Right ventricle myocardium superior (tissue), 1 donor: ENCODE results near the gene ZNF608. TPM values are rescaled to one million over a fixed set of nuclear protein-coding genes. Genes with fewer than 3 reads are reported as not detected.

Source experiments
- ATAC-seq: fragments of 200-7000 bp; cut with Tn5 transposase; one replicate; pipeline ENCODE4 v1.9.1; 2020; ENCODE audit warnings: mild to moderate bottlenecking; ENCODE audit not compliant: poor library complexity
- DNase-seq: peaks from one replicate; pipeline ENCODE4 v3.0.0-alpha.2; 2020
- intact Hi-C: fragments of 100-400 bp; cut with DNase I; formaldehyde crosslinking; loops from one replicate; pipeline ENCODE4 v1.11.2; 2022
- total RNA-seq: library from RNA; stranded (reverse); fragmentation: NEBNext Ultra II Directional; extraction: Animal tissue kit (Norgen Biotek cat#: 25700); gene quantifications from one replicate; pipeline ENCODE4 v1.2.1, GENCODE V29; 2021
- donor health status: DM: no; HTN: yes; CAD: no; lungs with severe emphysema.

Gene ZNF608
- total RNA-seq, 1 donor from 2014 or later, result 8.6 TPM

GRCh38 chr5:124726631-124727362 is 19.6 kb downstream of the ZNF608 start:
- DNase-seq, result no peak
- intact Hi-C loops, result no loop called here
- no peak for ATAC-seq

- DNase-seq, result no peak
- intact Hi-C loops, result no loop called here
- no peak for ATAC-seq
Measured at GRCh38 chr5:124725622-124726258, 20.7 kb downstream of the ZNF608 start.

GRCh38 chr5:124725040-124725434 is 21.4 kb downstream of the ZNF608 start:
- no peak for DNase-seq
- no peak for ATAC-seq
- intact Hi-C loops, result no loop called here

- no peak for ATAC-seq
Measured at GRCh38 chr5:124724357-124725039, 21.9 kb downstream of the ZNF608 start.

GRCh38 chr5:124721229-124721735 is 25.2 kb downstream of the ZNF608 start:
- no peak for DNase-seq
- ATAC-seq, result no peak
- intact Hi-C loops, result no loop called here

More at GRCh38 chr5:124724357-124725039, 21.9 kb downstream of the ZNF608 start:
- no peak for DNase-seq
- intact Hi-C loops, result no loop called here

GRCh38 chr5:124720593-124720992 is 25.8 kb downstream of the ZNF608 start:
- intact Hi-C loops, result no loop called here
- DNase-seq (no peak), ATAC-seq (peak; percentile 64)

- intact Hi-C loops, result no loop called here
- DNase-seq, result no peak
- ATAC-seq, result no peak
Measured at GRCh38 chr5:124719113-124719967, 27.1 kb downstream of the ZNF608 start.

- no peak for ATAC-seq
- DNase-seq, result no peak
- intact Hi-C loops, result no loop called here
Measured at GRCh38 chr5:124718380-124718789, 28.1 kb downstream of the ZNF608 start.

GRCh38 chr5:124716169-124716568 is 30.3 kb downstream of the ZNF608 start:
- intact Hi-C loops, result no loop called here
- no peak for DNase-seq
- ATAC-seq, result no peak

GRCh38 chr5:124714910-124715309 is 31.5 kb downstream of the ZNF608 start:
- no peak for DNase-seq
- intact Hi-C loops, result no loop called here
- ATAC-seq, result no peak

GRCh38 chr5:124713595-124713994 is 32.8 kb downstream of the ZNF608 start:
- no peak for ATAC-seq
- intact Hi-C loops, result no loop called here
- DNase-seq, result no peak

GRCh38 chr5:124712731-124713305 is 33.6 kb downstream of the ZNF608 start:
- ATAC-seq (no peak), DNase-seq (no peak)
- intact Hi-C loops, result no loop called here

GRCh38 chr5:124708086-124708485 is 38.4 kb downstream of the ZNF608 start:
- ATAC-seq (no peak), DNase-seq (no peak)
- intact Hi-C loops, result no loop called here

- intact Hi-C loops, result no loop called here
- DNase-seq, result no peak
- no peak for ATAC-seq
Measured at GRCh38 chr5:124707520-124707919, 38.9 kb downstream of the ZNF608 start.

GRCh38 chr5:124706729-124707361 is 39.6 kb downstream of the ZNF608 start:
- peak; percentile 47 for DNase-seq
- ATAC-seq, result peak; percentile 69
- intact Hi-C loops, result no loop called here

GRCh38 chr5:124706051-124706450 is 40.4 kb downstream of the ZNF608 start:
- intact Hi-C loops, result no loop called here
- DNase-seq, result no peak
- no peak for ATAC-seq

GRCh38 chr5:124705577-124705976 is 40.9 kb downstream of the ZNF608 start:
- DNase-seq (no peak), ATAC-seq (no peak)
- intact Hi-C loops, result no loop called here
